Measurements from ENCODE around the gene SPTBN1.
A peak's percentile ranks its signal among the peaks of the same experiment; 100 is the strongest.

Gene SPTBN1

GRCh38 chr2:54434229-54434628 lies 21.9 kb upstream of the SPTBN1 start:
- ATAC-seq (no peak), DNase-seq (no peak)

- DNase-seq: no peak
- ATAC-seq: no peak
Measured at GRCh38 chr2:54434711-54435110, 21.4 kb upstream of the SPTBN1 start.

DNA sequence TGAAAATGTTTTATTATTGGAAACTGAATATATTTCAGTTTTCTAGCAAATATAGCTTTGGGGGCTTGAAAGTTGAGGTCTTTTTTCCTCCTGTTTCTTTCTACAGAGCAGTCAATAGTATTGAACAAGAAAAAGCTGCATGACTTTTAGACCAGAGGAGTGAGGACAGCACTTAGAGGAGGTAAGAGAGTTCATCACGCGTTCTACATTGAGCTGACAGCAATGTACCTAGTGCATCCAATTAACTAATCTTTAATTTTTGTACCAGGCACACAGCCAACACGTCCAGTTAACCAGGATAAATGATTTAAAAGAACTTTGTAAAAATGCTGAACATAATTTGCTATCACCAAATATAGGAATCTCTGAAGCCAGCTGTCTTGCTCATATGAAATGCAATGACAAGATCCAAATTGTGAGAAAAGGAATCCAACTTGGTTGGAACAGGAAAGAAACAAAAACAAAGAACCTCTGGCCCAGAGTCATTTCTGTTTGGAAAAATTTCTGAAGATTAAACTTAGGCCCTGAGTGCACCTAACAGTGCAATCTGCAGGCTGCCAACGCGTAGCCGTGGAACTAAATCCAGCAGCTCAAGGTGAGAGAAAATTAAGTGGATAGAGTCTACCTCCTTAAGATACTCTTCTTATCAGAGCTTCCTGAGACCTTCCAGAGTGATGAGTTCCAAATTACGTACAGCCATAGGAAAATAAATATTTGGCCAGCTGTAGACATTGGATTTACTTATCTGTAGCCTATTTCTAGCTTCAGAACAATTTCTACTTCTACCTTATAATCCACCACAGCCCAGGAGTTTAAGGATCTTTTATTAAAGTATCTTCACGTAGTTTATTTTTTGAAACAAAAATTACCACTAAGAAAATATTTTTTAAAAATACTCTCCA lies 20.6 kb upstream of the SPTBN1 start:
- ATAC-seq: no peak

GRCh38 chr2:54437588-54437987 lies 18.5 kb upstream of the SPTBN1 start:
- DNase-seq: no peak

More for the DNA sequence above, 20.6 kb upstream of the SPTBN1 start:
- no peak for DNase-seq

GRCh38 chr2:54438271-54438670 lies 17.9 kb upstream of the SPTBN1 start:
- no peak for DNase-seq
- no peak for ATAC-seq

More at GRCh38 chr2:54437588-54437987, 18.5 kb upstream of the SPTBN1 start:
- ATAC-seq: no peak

DNA sequence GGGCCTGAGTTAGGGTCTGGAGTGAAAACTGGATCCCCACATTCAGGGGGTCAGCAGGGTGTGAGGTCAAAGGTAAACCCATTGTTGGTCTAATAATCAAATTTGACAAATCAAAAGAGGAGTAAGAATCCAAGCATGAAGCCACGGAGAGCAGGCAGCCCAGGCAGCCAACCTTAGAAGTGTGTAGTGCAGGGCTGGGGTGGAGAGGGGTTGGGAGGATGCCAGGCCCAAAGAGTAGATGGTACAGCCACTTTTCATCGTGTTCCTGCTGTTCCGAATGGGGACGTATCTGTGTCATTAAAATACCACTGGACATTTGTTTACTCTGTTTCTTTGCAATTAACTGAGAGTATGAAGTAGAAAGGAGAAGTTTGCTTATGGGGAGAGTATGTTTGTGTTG lies 16.5 kb upstream of the SPTBN1 start:
- ATAC-seq (no peak), DNase-seq (no peak)

DNA sequence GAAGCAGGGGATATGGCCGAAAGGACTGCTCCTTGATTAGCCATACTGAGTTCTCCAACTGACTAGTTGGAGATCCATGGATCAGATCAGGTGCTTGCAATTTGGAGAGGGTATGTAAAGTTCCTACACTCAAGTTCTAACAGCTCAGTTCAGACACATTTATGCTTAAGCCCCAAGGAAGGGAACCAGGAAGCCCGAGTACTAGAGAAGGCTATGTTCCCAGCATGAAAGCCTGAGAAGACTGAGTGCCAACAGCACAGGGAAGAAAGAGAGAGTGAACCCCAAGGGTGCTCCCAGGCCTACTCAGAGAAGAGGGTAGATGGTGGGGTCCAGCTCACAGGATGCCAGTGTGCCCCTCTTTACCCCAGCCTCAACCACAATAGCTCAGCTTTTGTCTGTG lies 16.1 kb upstream of the SPTBN1 start:
- DNase-seq (no peak), ATAC-seq (no peak)

GRCh38 chr2:54444503-54444902 lies 11.6 kb upstream of the SPTBN1 start:
- no peak for ATAC-seq
- no peak for DNase-seq

DNA sequence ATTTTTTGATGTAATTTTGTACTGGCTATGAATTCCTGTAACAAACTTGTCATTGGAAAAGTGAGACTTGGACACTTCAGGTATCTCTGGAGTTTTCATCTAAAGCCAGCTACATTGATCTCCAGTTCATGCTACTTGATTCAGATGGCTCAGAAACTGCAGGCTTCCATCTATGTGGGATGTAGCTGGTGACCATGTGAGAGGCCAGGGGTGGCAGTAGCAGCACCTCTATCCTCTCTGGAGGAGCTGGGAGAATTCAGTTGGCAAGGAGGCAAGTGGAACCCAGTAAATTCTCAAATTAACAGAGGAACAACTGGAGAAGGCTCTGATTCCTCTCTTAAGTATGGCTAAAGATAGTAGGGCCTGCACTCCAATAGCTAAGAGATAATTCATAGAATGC lies 10.0 kb upstream of the SPTBN1 start:
- ATAC-seq (no peak), DNase-seq (no peak)

DNA sequence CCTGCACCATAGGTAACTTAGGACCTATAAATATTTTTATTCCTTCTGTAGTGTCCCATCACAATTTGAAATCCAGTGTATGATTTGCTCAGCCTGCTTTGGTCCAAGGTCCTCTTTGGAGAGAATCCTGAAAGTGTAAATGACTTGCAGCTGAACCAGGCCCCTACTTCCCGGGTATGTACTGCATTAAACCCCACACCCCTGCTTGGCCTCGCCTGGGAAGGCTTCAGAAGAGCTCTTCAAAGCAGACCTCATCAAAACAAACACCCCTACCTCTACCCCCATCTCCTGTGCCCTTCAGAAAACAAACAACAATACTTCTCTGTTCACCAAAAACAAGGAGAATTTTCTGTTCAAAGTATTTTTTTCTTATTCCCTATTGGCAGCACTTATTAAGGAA lies 9.5 kb upstream of the SPTBN1 start:
- ATAC-seq (no peak), DNase-seq (no peak)

- DNase-seq (no peak), ATAC-seq (no peak)
Measured at GRCh38 chr2:54454548-54455130, 1.5 kb upstream of the SPTBN1 start.

GRCh38 chr2:54455131-54455562 lies 980 bp upstream of the SPTBN1 start:
- no peak for DNase-seq
- ATAC-seq: no peak

GRCh38 chr2:54456362-54456611 lies 160 bp downstream of the SPTBN1 start:
- DNase-seq (no peak), ATAC-seq (no peak)

- DNase-seq (peak; percentile 11), ATAC-seq (no peak)
Measured at GRCh38 chr2:54456612-54457322, 640 bp downstream of the SPTBN1 start.

- peak; percentile 44 for ATAC-seq
- DNase-seq: peak; percentile 14
Measured at GRCh38 chr2:54457323-54458023, 1.3 kb downstream of the SPTBN1 start.

GRCh38 chr2:54459037-54459441 lies 2.9 kb downstream of the SPTBN1 start:
- ATAC-seq: no peak
- no peak for DNase-seq

DNA sequence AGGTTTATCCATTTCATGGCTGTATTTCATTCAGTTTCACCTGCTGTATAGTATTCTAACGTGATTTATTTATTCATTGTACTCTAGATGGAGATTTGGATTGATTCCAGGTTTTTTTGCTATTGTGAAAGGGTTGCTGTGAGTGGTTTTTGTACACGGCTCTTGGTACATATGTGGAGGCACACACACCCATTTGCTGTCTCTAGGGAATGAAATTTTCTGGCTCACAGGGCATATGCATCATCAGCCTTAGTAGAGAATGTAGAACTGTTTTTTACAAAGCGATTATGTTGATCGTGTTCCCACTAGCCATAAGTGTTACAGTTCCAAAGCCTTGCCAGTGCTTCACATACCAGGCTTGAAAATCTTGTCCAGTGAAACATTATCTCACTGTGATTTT lies 5.1 kb downstream of the SPTBN1 start:
- DNase-seq (no peak), ATAC-seq (no peak)

DNA sequence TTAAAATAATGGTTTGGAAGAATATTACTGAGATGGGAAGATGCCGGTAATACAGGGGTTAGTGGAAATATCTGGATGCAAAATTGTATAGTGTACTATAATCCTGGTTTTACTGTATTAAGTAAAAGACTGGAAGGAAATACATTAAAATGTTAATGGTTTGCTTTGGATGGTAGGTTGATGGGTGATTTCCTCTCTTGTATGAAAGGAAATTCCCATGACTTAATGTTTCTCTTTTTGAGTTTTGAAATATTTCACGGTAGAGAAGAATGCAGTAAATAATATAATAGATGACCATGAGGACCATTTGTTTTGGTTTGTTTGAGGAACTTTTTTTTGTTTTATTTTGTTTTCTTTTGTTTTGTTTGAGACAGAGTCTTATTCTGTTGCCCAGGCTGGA lies 8.2 kb downstream of the SPTBN1 start:
- no peak for DNase-seq
- no peak for ATAC-seq

DNA sequence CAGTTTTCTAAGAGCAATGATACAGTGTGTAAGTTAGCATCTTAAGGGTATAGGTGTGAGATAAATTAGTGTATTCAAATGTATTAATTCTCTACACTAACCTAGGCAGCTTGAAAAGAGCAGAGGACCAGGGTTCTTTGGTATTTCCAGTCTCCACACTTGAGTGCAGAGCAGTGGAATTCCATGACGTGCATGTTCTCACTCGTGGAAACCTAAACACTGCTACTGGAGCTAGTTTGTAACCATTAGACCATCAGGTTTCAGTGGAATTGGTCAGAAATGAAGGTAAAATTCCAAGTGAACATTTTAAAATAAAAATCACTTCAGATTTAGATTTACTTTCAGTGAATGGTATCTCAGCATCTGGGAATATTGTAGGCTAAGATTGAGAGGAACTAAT lies 9.0 kb downstream of the SPTBN1 start:
- ATAC-seq (no peak), DNase-seq (no peak)

DNA sequence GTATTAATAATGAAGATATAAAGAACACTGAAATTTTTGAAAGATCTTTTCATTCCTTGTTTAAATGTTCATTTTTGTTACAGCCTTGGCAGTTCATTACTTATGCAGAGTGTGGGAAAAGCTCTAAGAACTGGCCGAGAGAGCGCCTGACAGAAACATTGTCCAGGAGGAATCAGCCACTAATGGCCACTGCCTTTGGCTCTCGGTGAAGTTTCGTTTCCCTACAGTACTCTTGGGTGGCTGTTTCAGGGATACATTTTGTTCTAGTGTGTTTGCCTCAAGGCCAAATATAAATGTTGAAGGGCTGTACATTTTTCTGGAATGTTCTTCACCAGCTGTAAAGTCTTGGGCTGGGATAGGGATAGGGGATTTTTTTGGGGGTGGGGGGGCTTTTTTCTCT lies 10.7 kb downstream of the SPTBN1 start:
- ATAC-seq: no peak

DNA sequence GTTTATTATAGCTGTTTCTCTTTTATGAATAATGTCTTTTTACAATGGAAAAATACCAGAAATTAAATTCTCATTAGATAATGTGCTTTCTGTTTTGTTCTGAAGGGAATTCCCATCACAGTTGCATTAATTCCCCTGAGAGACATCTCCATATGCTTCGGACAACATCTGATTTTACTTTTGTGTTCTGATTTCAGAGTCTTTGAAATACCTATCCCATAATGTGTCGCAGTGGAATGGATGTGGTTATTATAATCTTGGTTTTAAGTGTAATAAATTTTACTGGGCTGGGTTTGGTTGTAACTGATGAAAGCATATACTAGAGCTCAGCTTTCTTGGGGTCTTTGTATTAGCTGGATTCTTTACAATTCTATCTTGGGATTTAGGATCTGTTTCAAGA lies 12.5 kb downstream of the SPTBN1 start:
- ATAC-seq: no peak
- no peak for DNase-seq

More for the DNA sequence above, 10.7 kb downstream of the SPTBN1 start:
- no peak for DNase-seq

DNA sequence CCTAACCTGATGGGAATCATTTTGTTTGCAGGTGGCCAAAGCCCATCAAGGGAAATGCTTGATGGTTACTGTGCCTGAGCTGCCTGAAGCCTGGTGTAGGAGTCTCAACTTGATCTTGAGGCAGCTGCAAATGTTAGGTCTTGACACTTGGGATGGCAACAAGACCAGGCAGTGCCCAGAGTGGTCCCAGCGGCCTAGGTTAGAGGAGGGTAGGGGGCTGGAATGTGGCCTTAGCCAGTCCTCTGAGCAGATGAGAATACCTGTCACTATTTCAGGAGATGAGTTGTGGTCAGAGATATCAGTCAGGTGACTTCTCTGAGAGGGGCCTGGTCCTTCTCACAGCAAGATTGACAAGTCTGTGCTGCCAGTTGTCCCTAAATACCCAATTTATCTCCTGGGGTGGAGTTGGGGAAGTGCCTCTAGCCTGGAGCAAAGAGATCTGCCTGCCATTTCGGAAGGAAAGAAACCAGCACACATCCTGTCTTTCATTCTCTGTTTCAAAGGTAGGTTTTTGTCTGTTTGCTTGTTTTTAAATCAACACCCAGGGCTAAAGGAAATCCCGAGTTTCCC lies 13.4 kb downstream of the SPTBN1 start:
- DNase-seq (no peak), ATAC-seq (no peak)

Data from stimulated activated naive CD8-positive, alpha-beta T cell treated with anti-CD3 and anti-CD28 coated beads, Interleukin-15, Interleukin-2, amounts not matched to agents 100 U/mL and 50 U/mL, for 24 hours (primary cell).